Measurements from ENCODE around the gene NHLH1. TPM values are rescaled to one million over a fixed set of nuclear protein-coding genes. Genes with fewer than 3 reads are reported as not detected.

Gene NHLH1
- total RNA-seq, 1 experiment from 2014 or later: 0.26 TPM

DNA sequence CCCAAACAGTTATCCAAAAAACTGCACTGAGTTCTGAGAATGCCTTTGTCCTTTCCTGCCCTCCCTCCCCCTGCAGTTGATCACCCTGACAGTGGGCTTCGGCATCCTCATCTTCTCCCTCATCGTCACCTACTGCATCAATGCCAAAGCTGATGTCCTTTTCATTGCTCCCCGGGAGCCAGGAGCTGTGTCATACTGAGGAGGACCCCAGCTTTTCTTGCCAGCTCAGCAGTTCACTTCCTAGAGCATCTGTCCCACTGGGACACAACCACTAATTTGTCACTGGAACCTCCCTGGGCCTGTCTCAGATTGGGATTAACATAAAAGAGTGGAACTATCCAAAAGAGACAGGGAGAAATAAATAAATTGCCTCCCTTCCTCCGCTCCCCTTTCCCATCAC lies 8.8 kb upstream of the NHLH1 start:
- H3K27ac ChIP-seq: no peak overlapping the region
- no peaks in the 10 kb centered on the region for H3F3A ChIP-seq (ENCODE audit: insufficient read depth, low read depth)
- no peaks in the 10 kb centered on the region for H4K20me1 ChIP-seq (ENCODE audit: insufficient read depth)
- intact Hi-C loops (cut with micrococcal nuclease; ENCODE audit: unreplicated experiment): no loop called here
- H3K4me2 ChIP-seq: no peak overlapping the region
- H3K9me3 ChIP-seq (ENCODE audit: insufficient read depth, low read depth): no peaks in the 10 kb centered on the region
- H3K79me2 ChIP-seq (ENCODE audit: low read depth): no peaks in the 10 kb centered on the region
- peaks cover 8% of the 10 kb centered on the region; the same call in 1 of the 2 replicates for H3K36me3 ChIP-seq (ENCODE audit: low read depth)
- H2AFZ ChIP-seq: no peak overlapping the region
- no peaks in the 10 kb centered on the region for H3K4me1 ChIP-seq (replicated peaks; ENCODE audit: insufficient read depth)
- DNase-seq: no peak
- H3K9me2 ChIP-seq (ENCODE audit: insufficient read depth): no peaks in the 10 kb centered on the region
- CTCF ChIA-PET: no interaction called here
- TF ChIP-seq CTCF (conservative IDR thresholded peaks at IDR 0.05) (no peak), EZH2 (IDR thresholded peaks at IDR 0.05; ENCODE audit: low read depth) (no peak)
- no peaks in the 10 kb centered on the region for H3K27me3 ChIP-seq (ENCODE audit: insufficient read depth, low read depth)
- POLR2A ChIA-PET (ENCODE audit: unreplicated experiment): no interaction called here
- H3K4me3 ChIP-seq: no peak overlapping the region
- BruUV-seq (replicated peaks): no TSS peak

GRCh38 chr1:160359559-160360226 lies 7.2 kb upstream of the NHLH1 start:
- POLR2A ChIA-PET (ENCODE audit: unreplicated experiment): no interaction called here
- H4K20me1 ChIP-seq (ENCODE audit: insufficient read depth): no peaks in the 10 kb centered on the region
- no peaks in the 10 kb centered on the region for H3K4me1 ChIP-seq (replicated peaks; ENCODE audit: insufficient read depth)
- H3K27ac ChIP-seq: no peak overlapping the region
- no peaks in the 10 kb centered on the region for H3F3A ChIP-seq (ENCODE audit: insufficient read depth, low read depth)
- intact Hi-C loops (cut with micrococcal nuclease; ENCODE audit: unreplicated experiment): no loop called here
- DNase-seq: peak in 1 of 2 experiments; percentile 28
- no peaks in the 10 kb centered on the region for H3K9me2 ChIP-seq (ENCODE audit: insufficient read depth)
- H2AFZ ChIP-seq: no peak overlapping the region
- H3K9me3 ChIP-seq (ENCODE audit: insufficient read depth, low read depth): no peaks in the 10 kb centered on the region
- H3K27me3 ChIP-seq (ENCODE audit: insufficient read depth, low read depth): no peaks in the 10 kb centered on the region
- no peaks in the 10 kb centered on the region for H3K79me2 ChIP-seq (ENCODE audit: low read depth)
- CTCF ChIA-PET: no interaction called here
- TF ChIP-seq EZH2 (IDR thresholded peaks at IDR 0.05; ENCODE audit: low read depth): no peak
- TF ChIP-seq CTCF (conservative IDR thresholded peaks at IDR 0.05): no peak
- H3K4me3 ChIP-seq: no peak overlapping the region
- 0 out of 2 replicates have a peak, but pooled peaks cover 7% of the 10 kb centered on the region for H3K36me3 ChIP-seq (ENCODE audit: low read depth)
- no TSS peak for BruUV-seq (replicated peaks)
- H3K4me2 ChIP-seq: no peak overlapping the region

- intact Hi-C loops (cut with micrococcal nuclease; ENCODE audit: unreplicated experiment): no loop called here
- no TSS peak for BruUV-seq (replicated peaks)
- DNase-seq: peak in 1 of 2 experiments; percentile 11
- ChIA-PET POLR2A (ENCODE audit: unreplicated experiment) (no interaction called here), CTCF (no interaction called here)
- H4K20me1 ChIP-seq (ENCODE audit: insufficient read depth): no peaks in the 10 kb centered on the region
- no peaks in the 10 kb centered on the region for H3K27me3 ChIP-seq (ENCODE audit: insufficient read depth, low read depth)
- H2AFZ ChIP-seq: no peak overlapping the region
- H3K4me2 ChIP-seq: no peak overlapping the region
- H3F3A ChIP-seq (ENCODE audit: insufficient read depth, low read depth): no peaks in the 10 kb centered on the region
- no peak overlapping the region for H3K27ac ChIP-seq
- no peaks in the 10 kb centered on the region for H3K9me3 ChIP-seq (ENCODE audit: insufficient read depth, low read depth)
- H3K4me1 ChIP-seq (replicated peaks; ENCODE audit: insufficient read depth): no peaks in the 10 kb centered on the region
- H3K4me3 ChIP-seq: no peak overlapping the region
- no peak for TF ChIP-seq CTCF (conservative IDR thresholded peaks at IDR 0.05)
- TF ChIP-seq EZH2 (IDR thresholded peaks at IDR 0.05; ENCODE audit: low read depth): no peak
- H3K79me2 ChIP-seq (ENCODE audit: low read depth): no peaks in the 10 kb centered on the region
- H3K9me2 ChIP-seq (ENCODE audit: insufficient read depth): no peaks in the 10 kb centered on the region
- 0 out of 2 replicates have a peak, but pooled peaks cover 1% of the 10 kb centered on the region for H3K36me3 ChIP-seq (ENCODE audit: low read depth)
Measured at GRCh38 chr1:160360227-160360695, 6.6 kb upstream of the NHLH1 start.

All from PC-9 (cell line).